ENCODE results near the gene STEAP4. TPM values are rescaled to one million over a fixed set of nuclear protein-coding genes. Genes with fewer than 3 reads are reported as not detected.

STEAP4 gene
- 10 to 100 TPM in 1 of 2 donors, 1 to 10 TPM in 1; 9.6 to 44.2 TPM for total RNA-seq

DNA sequence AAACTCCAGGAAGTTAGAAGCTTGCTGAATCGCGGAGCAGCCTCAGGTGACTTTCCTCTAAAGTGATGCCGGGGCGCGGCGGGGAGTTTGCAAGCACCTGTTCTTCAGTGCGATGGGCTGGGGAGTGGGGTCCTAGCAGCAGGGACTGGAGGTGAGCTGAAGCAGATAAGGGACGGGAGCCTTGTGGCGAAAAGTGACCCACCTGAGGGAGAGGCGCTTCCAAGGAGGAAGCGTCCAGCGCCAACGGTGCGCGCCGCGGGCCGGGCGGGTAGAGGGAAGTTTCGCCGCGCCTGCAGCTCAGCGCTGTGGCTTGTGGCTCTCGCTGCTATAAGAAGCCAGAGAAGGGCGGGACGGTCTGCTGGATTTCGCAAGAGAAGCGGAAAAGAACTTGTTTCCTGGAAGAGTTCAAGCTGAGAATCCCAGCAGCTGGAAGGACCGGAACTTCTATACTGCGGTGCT, at the start of gene STEAP4:
Gene STEAP4 (minus strand): TSS at position 305 of the 459 bp plus-strand sequence. CDS start 22,625 bp downstream, outside the sequence.
- Histone ChIP-seq H3K27ac (peak within 1 kb of the TSS; percentile 46 to 69), H3K27me3 (no peaks in the 10 kb centered on the region), H3K4me1 (peaks cover 0 to 32% of the 10 kb centered on the region in 2 donors), H3K9me3 (no peaks in the 10 kb centered on the region), H3K4me3 (peak within 1 kb of the TSS; percentile 41 to 57), H3K36me3 (no peaks in the 10 kb centered on the region)
- TF ChIP-seq, protein P1, sequence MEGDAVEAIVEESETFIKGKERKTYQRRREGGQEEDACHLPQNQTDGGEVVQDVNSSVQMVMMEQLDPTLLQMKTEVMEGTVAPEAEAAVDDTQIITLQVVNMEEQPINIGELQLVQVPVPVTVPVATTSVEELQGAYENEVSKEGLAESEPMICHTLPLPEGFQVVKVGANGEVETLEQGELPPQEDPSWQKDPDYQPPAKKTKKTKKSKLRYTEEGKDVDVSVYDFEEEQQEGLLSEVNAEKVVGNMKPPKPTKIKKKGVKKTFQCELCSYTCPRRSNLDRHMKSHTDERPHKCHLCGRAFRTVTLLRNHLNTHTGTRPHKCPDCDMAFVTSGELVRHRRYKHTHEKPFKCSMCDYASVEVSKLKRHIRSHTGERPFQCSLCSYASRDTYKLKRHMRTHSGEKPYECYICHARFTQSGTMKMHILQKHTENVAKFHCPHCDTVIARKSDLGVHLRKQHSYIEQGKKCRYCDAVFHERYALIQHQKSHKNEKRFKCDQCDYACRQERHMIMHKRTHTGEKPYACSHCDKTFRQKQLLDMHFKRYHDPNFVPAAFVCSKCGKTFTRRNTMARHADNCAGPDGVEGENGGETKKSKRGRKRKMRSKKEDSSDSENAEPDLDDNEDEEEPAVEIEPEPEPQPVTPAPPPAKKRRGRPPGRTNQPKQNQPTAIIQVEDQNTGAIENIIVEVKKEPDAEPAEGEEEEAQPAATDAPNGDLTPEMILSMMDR (IDR thresholded peaks at IDR 0.05) = no peak
- DNase-seq (ENCODE audit: low spot score) = peak; percentile 94

DNA sequence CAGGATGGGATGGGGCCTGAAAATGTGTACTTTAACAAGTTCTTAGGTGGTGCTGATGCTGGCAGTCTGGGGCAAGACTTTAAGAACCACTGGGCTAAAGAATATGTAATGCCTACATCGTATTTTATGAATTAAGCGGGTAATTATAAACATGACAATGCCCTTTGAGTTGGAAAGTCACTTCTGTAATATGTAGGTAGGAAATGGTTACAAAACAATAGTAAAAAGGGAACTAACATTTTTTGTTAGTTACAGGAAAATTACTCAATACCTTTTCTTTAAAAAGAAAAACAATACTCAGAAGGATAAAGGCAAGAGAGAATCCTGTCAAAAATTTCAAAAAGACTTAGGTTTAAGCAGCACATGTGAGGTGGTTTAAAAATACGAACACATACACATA, 48.3 kb upstream of the STEAP4 start:
- no peaks in the 10 kb centered on the region for H3K4me1 ChIP-seq
- H3K36me3 ChIP-seq = no peaks in the 10 kb centered on the region
- no peaks in the 10 kb centered on the region for H3K9me3 ChIP-seq
- no peaks in the 10 kb centered on the region for H3K27me3 ChIP-seq
- TF ChIP-seq, protein P1 (IDR thresholded peaks at IDR 0.05) = no peak
- H3K4me3 ChIP-seq = no peak overlapping the region
- DNase-seq (ENCODE audit: low spot score) = no peak
- H3K27ac ChIP-seq = no peak overlapping the region

DNA sequence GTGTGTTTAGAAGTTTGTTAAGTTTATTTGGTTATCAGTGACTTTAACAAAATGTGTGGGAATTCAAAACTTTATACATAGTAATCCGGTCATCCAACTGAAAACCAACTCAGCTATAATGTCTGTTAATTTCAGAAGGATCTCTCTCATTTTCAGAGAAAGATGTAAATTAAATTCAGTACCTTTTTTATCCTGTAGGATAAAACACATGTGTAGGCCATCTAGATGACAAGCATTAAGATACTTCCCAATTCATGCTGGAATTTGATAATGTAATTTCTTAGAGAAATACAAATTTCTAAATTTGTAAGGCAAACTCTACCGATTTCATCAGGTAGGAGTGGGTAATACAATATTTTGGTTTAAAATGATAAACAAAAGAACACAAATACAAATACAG, 43.4 kb upstream of the STEAP4 start:
- no peaks in the 10 kb centered on the region for H3K4me1 ChIP-seq
- H3K9me3 ChIP-seq = no peaks in the 10 kb centered on the region
- H3K27me3 ChIP-seq = no peaks in the 10 kb centered on the region
- H3K36me3 ChIP-seq = no peaks in the 10 kb centered on the region
- H3K4me3 ChIP-seq = no peak overlapping the region
- TF ChIP-seq, protein P1 (IDR thresholded peaks at IDR 0.05) = peak in 1 of 2 donors; percentile 12
- no peak overlapping the region for H3K27ac ChIP-seq
- no peak for DNase-seq (ENCODE audit: low spot score)

DNA sequence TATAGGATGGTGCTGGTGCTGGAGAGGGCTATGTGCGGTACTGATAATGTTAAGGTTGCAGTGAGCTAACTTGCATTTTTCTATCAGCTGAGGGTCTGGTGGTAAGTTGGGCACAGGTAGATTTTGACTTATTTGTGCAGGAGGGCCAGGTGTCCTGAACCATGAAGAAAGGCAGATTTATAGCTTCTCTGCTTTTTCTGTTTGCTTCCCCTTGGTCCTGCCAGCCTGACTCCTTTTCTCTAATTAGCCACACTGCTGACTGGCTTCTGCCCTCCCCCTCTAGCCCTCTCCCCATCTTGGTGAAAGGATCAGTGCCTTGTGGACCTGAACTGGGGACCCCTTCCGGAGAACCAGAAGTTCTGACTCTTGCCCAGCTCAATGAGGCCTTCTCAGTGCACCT, 40.8 kb upstream of the STEAP4 start:
- DNase-seq (ENCODE audit: low spot score) = no peak
- TF ChIP-seq, protein P1 (IDR thresholded peaks at IDR 0.05) = no peak
- H3K27me3 ChIP-seq = no peaks in the 10 kb centered on the region
- no peak overlapping the region for H3K27ac ChIP-seq
- no peaks in the 10 kb centered on the region for H3K4me1 ChIP-seq
- no peaks in the 10 kb centered on the region for H3K9me3 ChIP-seq
- no peak overlapping the region for H3K4me3 ChIP-seq
- no peaks in the 10 kb centered on the region for H3K36me3 ChIP-seq

DNA sequence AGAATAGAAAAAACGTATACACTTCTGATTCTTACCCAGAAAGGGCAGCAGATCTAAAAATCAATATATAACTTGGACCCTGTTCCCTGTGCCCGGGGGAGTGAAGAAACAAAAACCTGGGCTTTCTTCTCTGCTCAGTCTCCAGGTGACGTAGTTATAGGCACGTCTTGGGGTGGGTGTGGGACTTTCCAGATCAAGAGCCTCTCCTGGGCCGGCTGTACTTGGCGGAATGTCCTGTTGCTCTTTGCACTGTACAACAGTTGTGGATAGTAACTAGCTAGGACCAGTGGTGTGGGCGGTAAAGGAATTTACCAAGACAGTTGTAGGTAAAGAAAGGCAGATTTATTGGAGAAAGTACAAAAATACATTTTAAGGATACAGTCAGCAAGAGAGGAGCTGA, 40.4 kb upstream of the STEAP4 start:
- no peak overlapping the region for H3K27ac ChIP-seq
- no peaks in the 10 kb centered on the region for H3K9me3 ChIP-seq
- TF ChIP-seq, protein P1 (IDR thresholded peaks at IDR 0.05) = no peak
- no peaks in the 10 kb centered on the region for H3K27me3 ChIP-seq
- H3K4me1 ChIP-seq = no peaks in the 10 kb centered on the region
- H3K36me3 ChIP-seq = no peaks in the 10 kb centered on the region
- no peak for DNase-seq (ENCODE audit: low spot score)
- no peak overlapping the region for H3K4me3 ChIP-seq

DNA sequence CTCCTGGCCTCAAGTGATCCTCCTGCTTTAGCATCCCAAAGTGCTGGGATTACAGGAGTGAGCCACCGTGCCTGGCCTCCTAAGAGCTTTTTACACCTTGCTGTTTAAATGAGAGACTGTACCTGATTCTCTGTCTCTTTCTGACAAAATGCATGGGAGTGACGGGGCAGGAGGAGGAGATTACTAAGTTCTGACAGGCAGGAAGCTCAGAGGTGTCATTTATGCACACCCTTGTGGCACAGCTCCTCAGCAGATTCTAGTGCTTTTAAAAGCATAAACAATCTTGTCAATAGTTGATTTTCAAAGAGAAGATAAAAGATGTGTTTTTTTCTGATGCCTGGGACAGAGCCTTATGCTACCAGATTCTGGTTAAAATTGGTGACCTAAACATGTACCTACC, 39.7 kb upstream of the STEAP4 start:
- no peak for DNase-seq (ENCODE audit: low spot score)
- Histone ChIP-seq H3K4me3 (no peak overlapping the region), H3K9me3 (no peaks in the 10 kb centered on the region), H3K27me3 (no peaks in the 10 kb centered on the region), H3K4me1 (no peaks in the 10 kb centered on the region), H3K36me3 (no peaks in the 10 kb centered on the region), H3K27ac (no peak overlapping the region)
- TF ChIP-seq, protein P1 (IDR thresholded peaks at IDR 0.05) = no peak

Measured in right atrium auricular region (tissue), 2 donors.